Large intestine (tissue), 3 donors: Measurements from ENCODE around the gene SPINDOC. TPM values are rescaled to one million over a fixed set of nuclear protein-coding genes. Genes with fewer than 3 reads are reported as not detected.

Experiments used
- DNase-seq, 2 donors: peaks; one replicate each; pipeline versions ENCODE4 v3.0.0 to v3.0.0-alpha.2; 2013
- H3K27ac ChIP-seq: one replicate; pipeline ENCODE4 v1.5.1; 2013; ENCODE audit warnings: low read length
- H3K27me3 ChIP-seq: 2 replicates; pipeline ENCODE4 v1.6.1; 2013; ENCODE audit warnings: low read length; ENCODE audit not compliant: control insufficient read depth, insufficient read depth
- H3K36me3 ChIP-seq: 2 replicates; pipeline ENCODE4 v1.6.1; 2013; ENCODE audit warnings: low read length; ENCODE audit not compliant: control insufficient read depth, insufficient read depth
- H3K4me1 ChIP-seq: one replicate; pipeline ENCODE4 v1.6.1; 2013; ENCODE audit warnings: low read length; ENCODE audit not compliant: control insufficient read depth, insufficient read depth
- H3K4me3 ChIP-seq: one replicate; pipeline ENCODE4 v1.5.1; 2013; ENCODE audit warnings: low read length
- H3K9me3 ChIP-seq: one replicate; pipeline ENCODE4 v1.6.1; 2013; ENCODE audit warnings: mild to moderate bottlenecking, low read depth, low read length, moderate library complexity; ENCODE audit not compliant: control insufficient read depth
- WGBS: methylation state at CpG from one replicate; pipeline ENCODE4 v1.1.5; 2013; ENCODE audit warnings: low lambda C conversion rate; ENCODE audit not compliant: insufficient coverage; 5-methylcytosine and 5-hydroxymethylcytosine counted together
- polyA plus RNA-seq: library from polyadenylated mRNA; unstranded; fragments of 120-200 nt; gene quantifications from one replicate; pipeline ENCODE4 v1.2.1, GENCODE V29; 2013

SPINDOC gene
- polyA plus RNA-seq, 1 donor, result 21.9 TPM

DNA sequence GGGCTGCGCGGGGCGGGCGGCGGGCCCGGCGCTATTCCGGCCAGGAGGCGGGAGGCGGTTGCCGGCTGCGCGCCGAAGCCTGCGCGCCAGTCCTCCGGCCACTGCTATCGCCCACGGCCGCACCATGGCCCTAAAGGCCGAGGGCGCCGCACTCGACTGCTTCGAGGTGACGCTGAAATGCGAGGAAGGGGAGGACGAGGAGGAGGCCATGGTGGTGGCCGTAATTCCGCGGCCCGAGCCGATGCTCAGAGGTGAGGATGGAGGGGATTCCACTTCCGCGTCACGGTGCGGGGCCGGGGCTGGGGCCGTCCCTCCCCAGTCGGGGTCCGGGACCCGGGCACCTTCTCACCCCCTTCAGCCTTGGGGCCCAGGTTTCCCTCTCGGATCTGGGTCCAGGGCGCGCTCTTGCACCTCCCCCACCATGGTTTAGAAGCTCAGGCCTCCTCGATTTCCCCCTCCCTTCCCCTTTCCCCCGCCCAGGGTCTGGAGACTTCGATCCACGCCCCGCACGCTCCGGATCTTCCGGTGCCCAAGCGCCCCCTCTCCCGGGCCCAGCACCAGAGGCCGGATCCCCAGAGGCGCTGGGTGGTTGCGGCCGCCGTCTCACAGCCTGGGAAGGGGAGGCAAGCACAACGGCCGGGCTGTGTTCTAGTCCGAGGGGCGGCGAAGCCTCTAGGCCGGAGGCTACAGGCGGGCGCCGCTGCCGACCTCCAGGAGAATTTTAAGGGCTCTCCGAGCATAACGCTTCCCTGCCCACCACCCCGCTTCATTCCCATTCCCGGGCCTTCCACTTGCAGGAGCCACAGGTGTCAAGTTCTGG, 517 bp downstream of the SPINDOC start:
- Histone ChIP-seq H3K27me3 (no peaks in the 10 kb centered on the region), H3K4me1 (peaks cover 10% of the 10 kb centered on the region), H3K9me3 (no peaks in the 10 kb centered on the region), H3K4me3 (peak overlapping the region; percentile 92), H3K27ac (peak overlapping the region; percentile 45), H3K36me3 (peaks cover 21% of the 10 kb centered on the region)
- DNase-seq, result peak; percentile 40 to 61
- WGBS, result no CpG with 5 or more reads among the region's 74 CpGs

DNA sequence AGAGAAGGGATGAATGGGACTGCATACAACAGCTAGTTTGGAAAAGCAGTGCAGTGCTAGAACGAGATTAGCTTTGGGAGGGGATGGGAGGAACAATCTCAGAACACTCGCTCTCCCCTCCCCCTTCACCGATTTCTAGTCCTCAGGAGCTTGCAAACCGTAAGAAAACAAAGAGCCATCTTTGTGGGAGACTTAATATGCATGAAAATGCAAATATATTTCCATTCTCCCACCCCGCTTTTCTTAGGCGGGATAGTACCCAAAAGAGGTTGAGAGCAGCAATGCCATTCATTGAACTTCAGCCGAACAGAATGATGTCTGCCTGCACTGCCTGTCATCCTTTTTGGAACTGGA, 1.1 kb downstream of the SPINDOC start:
- Histone ChIP-seq H3K27ac (no peak overlapping the region), H3K4me1 (peaks cover 10% of the 10 kb centered on the region), H3K27me3 (no peaks in the 10 kb centered on the region), H3K4me3 (peak overlapping the region; percentile 92), H3K9me3 (no peaks in the 10 kb centered on the region), H3K36me3 (peaks cover 26% of the 10 kb centered on the region)
- DNase-seq, result no peak
- WGBS, result no CpG with 5 or more reads among the region's 7 CpGs

DNA sequence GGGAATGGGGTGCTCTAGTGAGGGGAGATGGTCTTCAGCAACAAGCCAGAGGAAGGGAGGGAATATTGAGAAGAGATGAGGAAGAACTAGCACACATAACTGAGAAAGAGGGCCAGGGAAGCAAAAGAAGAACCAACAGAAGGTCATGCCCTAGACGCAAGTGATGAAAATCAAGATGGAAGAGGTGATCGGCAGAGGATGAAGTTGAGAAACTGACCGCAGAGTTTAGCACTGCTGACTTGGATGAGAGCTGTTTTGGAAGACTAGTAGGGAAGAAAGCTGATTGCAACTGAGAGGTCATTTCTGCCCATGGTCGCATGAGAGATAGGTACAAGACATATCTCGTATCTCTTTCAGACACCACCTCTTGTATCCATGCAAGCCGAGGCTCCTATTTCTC, 2.9 kb downstream of the SPINDOC start:
- H3K4me1 ChIP-seq, result peaks cover 10% of the 10 kb centered on the region
- no peak for DNase-seq
- 100% methylated on average over 3 of the region's 6 CpGs for WGBS
- no peaks in the 10 kb centered on the region for H3K27me3 ChIP-seq
- peaks cover 39% of the 10 kb centered on the region for H3K36me3 ChIP-seq
- H3K27ac ChIP-seq, result no peak overlapping the region
- H3K4me3 ChIP-seq, result no peak overlapping the region
- no peaks in the 10 kb centered on the region for H3K9me3 ChIP-seq

DNA sequence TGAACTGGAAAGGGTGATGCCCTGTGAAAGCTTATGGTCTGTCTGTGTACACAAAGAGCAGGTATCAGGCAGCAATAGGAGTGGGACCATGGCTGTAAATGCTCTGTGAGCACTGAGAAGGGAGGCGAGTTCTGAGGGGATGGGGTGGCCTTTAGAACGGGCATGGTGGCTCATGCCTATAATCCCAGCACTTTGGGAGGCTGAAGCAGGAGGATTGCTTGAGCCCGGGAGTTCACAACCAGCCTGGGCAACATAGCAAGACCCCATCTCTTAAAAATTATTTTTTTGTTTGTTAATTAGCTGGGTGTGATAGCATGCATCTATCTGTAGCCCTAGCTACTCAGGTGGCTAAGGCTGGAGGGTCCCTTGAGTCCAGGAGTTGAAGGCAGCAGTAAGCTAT, 3.5 kb downstream of the SPINDOC start:
- no CpG with 5 or more reads among the region's 3 CpGs for WGBS
- Histone ChIP-seq H3K36me3 (peaks cover 45% of the 10 kb centered on the region), H3K4me1 (peaks cover 10% of the 10 kb centered on the region), H3K27ac (no peak overlapping the region), H3K9me3 (no peaks in the 10 kb centered on the region), H3K4me3 (no peak overlapping the region), H3K27me3 (no peaks in the 10 kb centered on the region)
- DNase-seq, result no peak

DNA sequence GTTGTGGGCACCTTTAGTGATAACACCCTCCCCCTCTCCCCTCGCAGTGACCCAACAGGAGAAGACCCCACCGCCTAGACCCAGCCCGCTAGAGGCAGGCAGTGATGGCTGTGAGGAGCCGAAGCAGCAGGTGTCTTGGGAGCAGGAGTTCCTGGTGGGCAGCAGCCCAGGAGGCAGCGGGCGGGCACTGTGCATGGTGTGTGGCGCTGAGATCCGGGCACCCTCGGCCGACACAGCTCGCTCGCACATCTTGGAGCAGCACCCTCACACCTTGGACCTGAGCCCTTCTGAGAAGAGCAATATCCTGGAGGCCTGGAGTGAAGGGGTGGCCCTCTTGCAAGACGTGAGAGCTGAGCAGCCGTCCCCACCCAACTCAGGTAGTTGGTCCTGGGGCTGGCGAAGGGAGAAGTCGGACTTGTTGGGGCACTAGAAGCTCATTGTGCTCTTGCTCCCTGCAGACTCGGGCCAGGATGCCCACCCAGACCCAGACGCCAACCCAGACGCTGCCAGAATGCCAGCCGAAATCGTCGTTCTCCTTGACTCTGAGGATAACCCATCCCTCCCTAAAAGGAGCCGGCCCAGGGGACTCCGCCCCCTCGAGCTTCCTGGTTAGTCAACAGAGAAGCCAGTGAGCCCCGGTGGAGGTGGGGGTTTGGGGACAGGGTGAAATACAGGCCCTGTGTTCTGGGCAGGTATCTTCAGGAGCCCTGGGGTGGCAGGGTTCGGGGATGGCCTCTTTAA, 4.7 kb downstream of the SPINDOC start:
- WGBS, result no CpG with 5 or more reads among the region's 27 CpGs
- H3K27me3 ChIP-seq, result no peaks in the 10 kb centered on the region
- DNase-seq, result no peak
- H3K9me3 ChIP-seq, result no peaks in the 10 kb centered on the region
- no peak overlapping the region for H3K27ac ChIP-seq
- peaks cover 6% of the 10 kb centered on the region for H3K4me1 ChIP-seq
- H3K4me3 ChIP-seq, result no peak overlapping the region
- peaks cover 56% of the 10 kb centered on the region for H3K36me3 ChIP-seq

- Histone ChIP-seq H3K27me3 (no peaks in the 10 kb centered on the region), H3K27ac (no peak overlapping the region), H3K4me3 (no peak overlapping the region), H3K9me3 (no peaks in the 10 kb centered on the region), H3K36me3 (peaks cover 60% of the 10 kb centered on the region), H3K4me1 (peaks cover 6% of the 10 kb centered on the region)
- no CpG with 5 or more reads among the region's 19 CpGs for WGBS
- no peak for DNase-seq
Observed at GRCh38 chr11:63818609-63819008, 5.4 kb downstream of the SPINDOC start.

DNA sequence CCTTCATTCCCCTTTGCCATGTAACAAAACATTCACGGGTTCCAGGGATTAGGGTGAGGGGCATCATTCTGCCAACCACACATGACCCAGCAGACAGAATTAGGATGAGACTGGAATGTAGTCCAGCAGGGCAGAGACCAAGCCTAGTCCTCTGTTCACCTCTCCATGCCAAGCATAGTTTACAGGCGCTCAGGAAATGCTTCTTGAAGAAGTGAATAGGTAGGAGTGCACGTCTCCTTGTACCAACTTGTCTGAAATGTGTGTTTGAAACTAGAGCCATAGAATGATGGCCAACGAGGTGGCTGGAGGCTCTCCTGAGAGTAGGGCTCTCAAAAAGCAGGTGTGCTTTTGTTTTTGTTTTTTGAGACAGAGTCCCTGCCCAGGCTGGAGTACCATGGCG, 8.2 kb downstream of the SPINDOC start:
- no peak for DNase-seq
- H3K4me3 ChIP-seq, result no peak overlapping the region
- no peaks in the 10 kb centered on the region for H3K27me3 ChIP-seq
- H3K27ac ChIP-seq, result no peak overlapping the region
- H3K9me3 ChIP-seq, result no peaks in the 10 kb centered on the region
- 100% methylated on average over 1 of the region's 5 CpGs for WGBS
- H3K36me3 ChIP-seq, result peaks cover 71% of the 10 kb centered on the region
- no peaks in the 10 kb centered on the region for H3K4me1 ChIP-seq

GRCh38 chr11:63826471-63827190, 13.4 kb downstream of the SPINDOC start:
- Histone ChIP-seq H3K27ac (no peak overlapping the region), H3K4me1 (no peaks in the 10 kb centered on the region), H3K27me3 (no peaks in the 10 kb centered on the region), H3K36me3 (peaks cover 43% of the 10 kb centered on the region), H3K9me3 (no peaks in the 10 kb centered on the region), H3K4me3 (no peak overlapping the region)
- no CpG with 5 or more reads among the region's 17 CpGs for WGBS
- no peak for DNase-seq

DNA sequence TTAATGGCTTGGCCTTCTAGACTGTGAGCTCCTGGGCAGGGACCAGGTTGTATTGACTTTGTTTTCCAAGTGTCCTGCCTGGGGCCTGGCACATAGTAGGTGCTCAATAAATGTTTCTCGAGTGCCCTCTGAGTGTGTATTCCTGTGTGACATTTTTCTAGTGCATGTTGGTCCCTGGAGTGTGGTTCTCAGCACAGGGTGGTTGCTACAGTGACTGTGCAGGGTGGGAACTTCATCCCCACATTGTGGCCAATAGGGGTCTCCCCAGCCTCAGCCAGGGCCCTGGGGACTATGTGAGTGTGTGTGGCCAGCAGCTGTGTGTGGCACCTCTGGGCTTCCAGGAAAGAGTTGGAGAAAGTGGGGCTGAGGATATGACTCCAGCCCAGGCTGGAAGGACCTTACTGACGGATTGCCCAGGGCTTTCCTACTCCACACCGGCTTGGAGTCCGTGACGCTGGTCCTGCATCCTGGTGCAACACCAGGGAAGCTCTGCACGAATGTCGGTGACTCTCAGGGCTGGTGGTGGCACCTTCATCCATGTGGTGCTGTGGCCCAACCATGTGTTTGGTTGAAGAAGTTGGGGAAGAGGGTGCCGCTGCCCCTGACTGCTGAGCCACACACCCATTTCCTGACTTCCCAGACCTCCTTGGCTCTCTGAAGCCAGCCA, 16.7 kb downstream of the SPINDOC start:
- Histone ChIP-seq H3K4me1 (no peaks in the 10 kb centered on the region), H3K27me3 (no peaks in the 10 kb centered on the region), H3K9me3 (no peaks in the 10 kb centered on the region), H3K27ac (no peak overlapping the region), H3K36me3 (peaks cover 17% of the 10 kb centered on the region), H3K4me3 (no peak overlapping the region)
- no CpG with 5 or more reads among the region's 8 CpGs for WGBS
- peak in 1 of 2 donors; percentile 34 for DNase-seq

DNA sequence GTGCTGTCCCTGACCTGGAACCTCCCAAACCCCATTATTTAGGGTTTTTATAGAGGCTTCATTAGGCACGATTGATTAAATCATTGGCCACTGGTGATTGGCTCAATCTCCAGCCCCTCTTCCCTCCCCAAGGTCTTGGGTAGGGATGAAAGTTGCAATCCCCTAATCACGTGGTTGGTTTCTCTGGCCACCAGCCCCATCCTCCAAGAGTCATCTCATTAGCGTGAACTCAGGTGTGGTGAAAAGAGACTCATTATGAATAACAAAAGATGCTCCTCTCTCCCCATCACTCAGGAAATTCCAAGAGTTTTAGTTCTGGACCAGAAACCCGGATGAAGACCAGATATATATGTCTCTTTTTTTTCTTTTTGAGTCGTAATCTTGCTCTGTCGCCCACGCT, 18.1 kb downstream of the SPINDOC start:
- Histone ChIP-seq H3K4me3 (no peak overlapping the region), H3K27me3 (no peaks in the 10 kb centered on the region), H3K36me3 (peaks cover 16% of the 10 kb centered on the region), H3K4me1 (no peaks in the 10 kb centered on the region), H3K27ac (no peak overlapping the region), H3K9me3 (no peaks in the 10 kb centered on the region)
- no peak for DNase-seq
- no CpG with 5 or more reads among the region's 7 CpGs for WGBS
